Fibroblast of skin of right biceps (primary cell): ENCODE measurements around the gene VAMP4.
"Not testable (repeated sequence)": the region's sequence is repeated elsewhere in the genome, so short reads cannot be mapped to it uniquely, and the experiment has no call there.

Source experiments
- DNase-seq: peaks from one replicate; pipeline ENCODE4 v3.0.0-alpha.2; 2013

VAMP4 gene

DNA sequence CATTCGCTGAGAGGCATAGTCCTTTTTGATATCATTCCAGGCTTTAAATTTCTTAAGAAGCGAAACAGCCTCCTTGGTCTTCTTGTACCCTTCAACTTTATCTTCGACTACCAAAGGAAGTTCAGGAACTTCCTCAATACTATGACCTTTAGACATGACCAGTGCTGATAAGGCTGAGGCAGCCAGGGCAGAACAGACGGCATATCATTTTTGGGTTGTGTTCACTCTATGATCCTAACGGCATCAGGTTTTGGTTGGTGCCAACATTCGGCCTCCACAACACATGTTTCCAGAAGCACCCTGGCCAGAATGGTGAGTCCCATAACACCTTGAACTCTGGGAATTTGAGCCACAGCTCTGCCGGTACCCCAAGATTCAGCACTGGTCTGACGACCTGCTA lies 58.0 kb downstream of the VAMP4 start:
- DNase-seq = no peak

DNA sequence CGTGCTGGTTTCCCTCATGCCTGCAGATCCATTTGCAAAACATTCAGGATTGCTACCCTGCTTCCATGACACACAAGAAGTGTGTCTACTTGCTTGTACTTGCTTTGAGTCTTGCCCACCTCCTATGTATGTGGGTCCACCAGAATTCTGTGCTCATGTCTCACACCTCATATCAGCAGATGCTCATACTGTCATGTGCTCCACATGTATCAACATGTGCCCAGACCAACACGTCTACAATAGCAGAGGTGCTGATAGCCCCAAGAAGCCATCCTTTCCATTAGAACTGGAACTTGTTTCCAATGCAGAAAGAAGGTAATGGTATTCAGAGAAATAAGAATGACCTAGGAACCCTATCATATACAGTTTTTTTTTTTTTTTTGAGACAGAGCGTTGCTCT lies 61.5 kb downstream of the VAMP4 start:
- DNase-seq = no peak

DNA sequence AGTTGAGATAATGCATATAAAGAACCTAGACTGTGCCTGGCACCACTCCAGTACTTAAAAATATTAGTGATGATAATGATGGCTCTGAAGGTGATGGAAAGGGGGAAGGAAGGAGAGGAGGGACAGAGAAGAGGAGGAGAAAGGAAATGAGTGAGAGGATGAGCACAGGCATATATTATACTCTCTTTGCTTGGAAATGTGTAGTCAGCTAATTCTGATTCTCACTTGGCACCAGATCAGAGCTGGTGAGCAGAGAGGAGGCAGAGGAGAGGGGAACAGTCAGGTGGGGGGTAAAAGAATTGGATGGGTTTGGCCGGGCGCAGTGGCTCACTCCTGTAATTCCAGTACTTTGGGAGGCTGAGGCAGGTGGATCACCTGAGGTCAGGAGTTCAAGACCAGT lies 65.0 kb downstream of the VAMP4 start:
- no peak for DNase-seq

DNA sequence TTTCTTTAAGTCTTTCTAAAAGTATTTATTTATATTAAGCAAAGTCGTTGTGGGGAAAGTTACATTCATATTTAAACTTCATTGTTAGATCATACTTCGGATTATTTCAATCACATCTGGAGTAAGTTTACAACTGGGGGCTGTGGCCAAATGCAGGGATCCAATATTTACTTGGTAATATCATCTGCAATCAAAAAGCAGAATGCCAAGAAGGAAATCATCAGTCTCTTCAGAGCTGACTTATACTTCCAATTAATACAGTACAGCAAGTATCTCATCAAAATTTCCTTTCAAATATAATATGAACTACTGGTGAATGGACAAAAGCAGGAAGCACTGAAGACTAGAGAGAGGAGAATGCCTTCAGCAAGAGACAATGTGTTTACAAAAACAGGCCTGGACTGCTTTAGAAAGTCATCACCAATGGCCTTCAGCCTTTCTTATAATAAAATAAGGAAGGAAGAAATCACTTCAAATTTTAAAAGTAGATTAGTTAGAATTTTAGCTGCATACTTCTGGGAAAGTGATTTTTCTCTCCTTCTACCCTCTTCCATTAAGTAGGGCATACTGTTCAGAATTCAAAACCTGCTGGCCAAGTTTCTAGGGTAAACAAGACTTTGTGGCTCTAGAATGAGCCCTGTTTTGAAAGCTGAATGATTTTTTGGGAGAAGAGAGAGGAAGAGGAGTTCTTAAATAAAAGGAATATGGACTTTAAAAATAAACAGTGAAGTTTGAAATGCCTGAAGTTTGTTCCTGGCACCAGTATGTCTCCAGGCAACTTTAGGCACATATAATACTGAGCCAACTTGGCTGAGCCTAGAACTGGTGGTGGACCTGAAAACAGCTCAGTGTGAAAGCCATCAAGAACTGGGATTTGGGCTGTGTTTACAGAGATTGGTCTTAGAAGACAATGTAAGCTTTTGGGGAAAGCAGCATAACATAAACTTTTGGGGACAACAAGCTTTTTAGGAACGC lies 67.1 kb downstream of the VAMP4 start:
- no peak for DNase-seq

DNA sequence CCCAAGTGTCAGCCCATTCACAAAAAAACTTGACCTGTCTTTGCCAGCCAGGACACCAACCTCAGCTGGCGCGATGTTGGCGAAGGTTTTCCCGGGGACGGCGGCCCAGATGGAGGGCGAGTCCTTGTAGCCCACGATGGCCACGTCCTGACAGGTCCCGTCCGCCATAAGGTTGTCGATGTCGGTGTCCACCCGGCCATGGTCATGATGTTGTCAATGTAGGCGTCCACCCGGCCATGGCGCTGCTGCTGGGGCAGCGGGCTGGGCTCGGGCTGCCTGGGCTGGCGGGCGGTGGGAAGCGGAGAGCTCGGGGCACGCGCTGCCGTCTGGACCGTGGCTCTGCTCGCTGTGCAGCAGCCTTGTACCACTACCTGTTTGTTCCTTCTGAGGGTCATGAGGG lies 71.1 kb downstream of the VAMP4 start:
- no peak for DNase-seq

DNA sequence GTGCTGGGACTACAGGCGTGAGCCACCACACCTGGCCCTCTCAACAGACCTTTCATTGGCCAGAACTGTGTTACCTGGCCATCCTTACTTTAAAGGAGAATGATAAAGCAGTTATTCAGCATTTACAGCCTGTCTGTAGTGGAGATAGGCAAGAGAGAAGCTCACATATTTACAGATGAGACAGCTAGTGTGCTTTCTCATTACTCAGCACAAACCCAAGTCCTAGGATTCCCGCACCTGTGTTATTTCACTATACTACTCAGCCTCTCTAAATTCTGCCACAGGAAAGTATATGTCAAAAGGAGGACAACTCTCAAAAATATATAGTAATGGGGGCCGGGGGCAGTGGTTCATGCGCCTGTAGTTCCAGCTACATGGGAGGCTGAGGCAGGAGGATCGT lies 73.5 kb downstream of the VAMP4 start:
- DNase-seq = no peak

DNA sequence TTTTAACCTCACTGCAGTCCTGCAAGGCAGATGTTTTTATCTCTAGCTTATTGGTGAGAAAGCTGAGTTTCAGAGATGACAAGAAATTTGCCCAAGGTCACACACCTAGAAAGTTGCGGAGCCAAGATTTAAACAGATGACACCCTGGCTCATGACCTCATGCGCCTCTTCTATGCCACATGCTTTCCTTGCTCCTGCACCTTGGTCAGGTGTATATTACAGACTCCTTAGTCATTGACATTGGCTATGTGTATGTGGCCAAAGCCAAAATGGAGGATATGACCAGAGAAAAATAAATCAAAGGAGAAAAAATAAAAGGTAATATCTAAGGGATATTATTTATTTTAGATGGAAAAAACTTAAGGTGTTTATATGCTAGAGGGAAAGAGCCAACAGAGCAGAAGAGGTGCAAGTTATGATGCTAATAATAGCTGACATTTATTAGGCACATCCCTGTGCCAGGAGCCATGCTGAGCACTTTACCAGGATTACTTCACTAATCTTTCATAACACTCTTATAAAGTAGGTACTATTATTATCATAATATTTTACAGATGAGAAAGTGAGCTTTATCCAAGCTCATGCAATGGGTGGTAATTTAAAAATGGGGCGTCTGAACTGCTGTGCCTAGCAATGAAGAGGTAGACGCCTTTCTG lies 75.6 kb downstream of the VAMP4 start:
- no peak for DNase-seq

DNA sequence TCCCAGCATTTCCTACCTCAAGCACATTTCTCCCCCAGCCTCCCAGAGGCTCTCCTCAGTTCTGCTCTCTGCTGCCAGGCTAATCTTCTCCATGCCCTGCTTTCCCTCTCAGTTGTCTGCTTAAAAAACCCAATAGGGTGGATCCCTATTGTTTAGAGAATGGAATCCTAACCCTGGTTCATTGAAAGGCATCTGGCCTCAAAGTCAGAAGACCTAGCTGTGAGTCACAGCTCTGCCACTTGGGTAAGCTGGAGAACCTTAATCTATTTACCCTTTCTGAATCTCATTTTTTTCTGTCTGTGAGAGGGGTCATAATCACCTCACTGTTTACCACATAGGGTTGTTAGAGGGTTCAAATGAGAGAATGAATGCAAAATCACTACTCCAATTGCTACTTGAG lies 76.9 kb downstream of the VAMP4 start:
- no peak for DNase-seq

DNA sequence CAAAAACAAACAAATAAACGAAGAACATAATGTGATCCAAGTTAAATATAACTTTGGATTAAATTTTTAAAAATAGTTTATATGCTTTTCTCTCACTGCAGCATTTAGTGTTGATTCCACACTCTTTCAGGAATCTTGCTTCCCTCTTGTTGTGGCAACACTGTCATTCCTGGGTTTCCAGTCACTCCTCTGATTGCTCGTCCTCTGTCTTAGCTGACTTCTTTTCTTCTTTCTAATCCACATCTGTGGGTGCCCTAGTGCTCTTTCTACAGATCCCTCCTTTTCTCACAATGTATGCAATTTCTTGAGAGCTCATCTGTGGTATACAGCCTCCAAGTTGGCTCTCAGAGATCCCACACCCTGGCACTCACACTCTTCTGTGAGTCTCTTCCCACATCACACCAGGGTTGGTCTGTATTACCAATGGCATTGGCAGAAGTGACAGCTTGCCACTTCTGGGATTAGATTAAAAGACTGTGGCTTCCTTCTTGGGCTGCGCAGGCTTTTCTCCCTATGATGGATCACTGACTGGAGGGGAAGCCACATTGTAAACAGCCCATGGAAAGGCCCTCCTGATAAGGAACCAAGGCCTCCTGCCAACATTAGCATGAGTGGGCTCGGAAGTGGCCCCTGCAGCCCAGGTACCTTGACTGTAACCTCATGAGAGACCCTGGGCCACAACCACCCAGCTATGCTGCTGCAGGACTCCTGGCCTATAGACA lies 77.8 kb downstream of the VAMP4 start:
- DNase-seq = peak; percentile 5

DNA sequence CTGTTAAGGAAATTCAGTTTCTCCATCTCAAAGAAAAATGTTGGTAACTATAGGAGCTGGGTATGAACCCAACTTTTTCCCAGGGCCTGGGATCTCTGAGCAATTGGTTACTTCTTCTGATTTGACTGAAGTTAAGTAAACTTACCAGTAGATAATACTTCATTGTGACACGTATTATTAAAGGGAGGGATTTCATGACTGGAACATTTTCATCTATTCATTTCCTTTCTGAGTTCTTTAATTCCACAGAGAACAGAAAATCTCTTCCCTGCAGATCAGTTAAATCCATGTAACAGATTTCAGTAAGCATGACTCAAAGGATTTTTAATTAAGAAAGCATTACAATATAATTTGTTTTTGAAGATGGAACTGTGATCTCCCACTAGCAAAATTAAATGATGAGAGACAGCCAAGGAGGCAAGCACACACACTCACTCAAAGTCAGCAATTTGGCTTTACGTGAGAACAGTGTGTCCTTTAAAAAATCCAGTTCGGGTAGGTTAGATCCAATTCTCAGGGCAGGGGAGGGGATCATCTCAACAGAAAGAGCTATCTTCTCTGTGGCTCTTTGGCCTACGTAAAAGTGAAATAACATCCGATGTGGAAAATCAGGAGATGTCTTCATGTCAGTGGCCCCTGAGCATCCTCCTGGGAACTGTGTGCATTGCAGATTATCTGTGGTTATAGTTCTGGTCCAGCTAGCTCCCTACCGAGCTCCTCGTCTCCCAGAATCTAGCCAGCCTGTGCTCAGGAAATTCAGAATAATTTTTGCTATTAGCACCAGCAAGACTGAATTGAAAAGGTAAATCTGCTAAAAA lies 78.6 kb downstream of the VAMP4 start:
- DNase-seq = no peak

DNA sequence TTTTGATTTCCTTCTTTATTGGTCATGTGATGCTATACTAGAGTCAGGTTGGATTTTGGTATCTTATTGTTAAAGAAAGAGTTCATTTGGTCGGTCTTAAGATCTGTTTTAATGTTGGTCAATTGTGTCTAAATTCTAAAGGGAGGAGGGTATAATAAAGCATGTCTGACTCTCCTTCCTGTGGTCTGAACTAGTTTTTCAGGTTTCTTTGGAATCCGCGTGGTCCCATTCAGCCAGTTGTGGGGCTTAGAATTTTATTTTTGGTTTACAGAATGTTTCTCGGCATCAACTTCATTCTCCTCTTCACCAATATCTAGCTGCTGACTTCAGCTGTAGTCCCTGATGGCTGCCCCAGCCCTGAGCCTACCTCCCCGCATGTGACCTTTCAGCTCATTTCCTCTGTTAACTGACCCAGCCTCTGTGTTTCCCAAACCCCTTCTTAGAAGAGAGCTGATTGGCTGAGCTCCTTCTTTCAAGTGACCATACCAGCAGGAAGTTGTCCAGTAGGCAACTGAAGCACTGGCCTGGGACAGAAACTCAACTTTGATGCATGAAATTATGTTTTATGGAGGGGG lies 80.7 kb downstream of the VAMP4 start:
- DNase-seq = no peak

DNA sequence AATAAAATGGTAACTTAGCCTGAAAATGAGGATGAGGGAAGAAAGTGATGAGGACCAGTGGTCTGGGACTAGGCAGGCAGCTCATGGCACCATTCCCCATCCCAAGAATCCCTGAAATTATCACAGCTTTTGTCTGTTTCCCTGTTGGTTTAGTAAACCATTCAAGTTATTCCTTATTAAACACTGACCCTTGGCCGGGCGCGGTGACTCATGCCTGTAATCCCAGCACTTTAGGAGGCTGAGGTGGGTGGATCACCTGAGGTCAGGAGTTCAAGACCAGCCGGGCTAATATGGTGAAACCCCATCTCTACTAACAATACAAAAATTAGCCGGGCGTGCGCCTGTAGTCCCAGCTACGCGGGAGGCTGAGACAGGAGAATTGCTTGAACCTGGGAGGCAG lies 85.7 kb downstream of the VAMP4 start:
- DNase-seq = not testable (repeated sequence)

DNA sequence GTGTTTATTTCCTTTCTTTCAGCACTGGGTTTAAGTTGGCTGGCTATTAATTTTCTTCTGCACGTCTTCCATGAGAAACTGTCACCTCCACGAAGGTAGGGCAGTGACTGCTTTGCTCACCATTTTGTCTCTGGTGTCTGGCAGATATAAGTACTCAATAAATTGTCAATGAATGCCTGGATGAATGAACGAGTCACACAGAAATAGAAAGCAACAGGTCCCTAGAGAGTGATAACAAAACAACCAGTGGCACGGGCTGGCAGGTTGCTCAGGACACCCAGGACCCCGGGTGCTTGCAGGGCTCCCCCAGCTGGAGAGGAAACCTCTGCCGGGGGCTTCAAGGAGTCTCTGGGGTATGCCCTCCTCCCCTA lies 86.1 kb downstream of the VAMP4 start:
- DNase-seq = no peak

DNA sequence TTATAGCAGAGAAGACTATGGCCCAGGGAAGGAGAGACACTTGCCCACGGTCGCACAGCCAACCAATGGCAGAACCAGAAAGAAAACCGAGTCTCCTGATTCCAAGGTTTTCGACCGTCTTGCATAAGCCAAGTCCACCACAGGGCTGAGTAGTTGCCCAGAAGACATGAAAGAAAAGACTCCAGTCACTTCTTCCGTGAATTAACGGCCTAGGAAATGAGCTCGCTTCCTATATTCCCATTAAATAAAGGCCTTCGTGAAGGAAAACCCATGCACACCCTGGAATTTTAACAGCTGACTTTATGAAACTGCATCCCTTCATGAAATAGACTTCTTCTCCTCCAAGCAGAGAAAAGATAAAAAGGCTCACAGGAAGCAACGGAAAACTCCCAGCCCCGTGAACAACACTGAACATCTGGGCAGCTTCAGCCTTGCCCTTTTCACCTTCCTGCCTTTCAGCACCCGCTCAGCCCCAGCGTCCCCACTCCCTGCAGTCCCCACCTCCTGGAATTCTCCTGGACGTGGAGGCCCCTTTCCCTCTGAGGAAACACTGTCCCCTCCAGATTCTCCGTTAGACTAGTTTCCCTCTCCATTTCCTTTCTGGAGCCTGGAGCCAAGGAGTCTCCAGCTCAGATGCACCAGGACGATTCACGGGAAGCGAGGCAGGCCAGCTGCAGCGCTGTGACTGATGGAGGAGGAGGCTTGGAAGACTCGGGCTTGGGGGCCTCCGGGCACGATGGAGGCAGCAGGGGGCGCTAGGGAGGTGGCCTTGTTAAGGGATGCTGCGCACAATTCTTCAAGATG lies 86.7 kb downstream of the VAMP4 start:
- DNase-seq = peak; percentile 72

DNA sequence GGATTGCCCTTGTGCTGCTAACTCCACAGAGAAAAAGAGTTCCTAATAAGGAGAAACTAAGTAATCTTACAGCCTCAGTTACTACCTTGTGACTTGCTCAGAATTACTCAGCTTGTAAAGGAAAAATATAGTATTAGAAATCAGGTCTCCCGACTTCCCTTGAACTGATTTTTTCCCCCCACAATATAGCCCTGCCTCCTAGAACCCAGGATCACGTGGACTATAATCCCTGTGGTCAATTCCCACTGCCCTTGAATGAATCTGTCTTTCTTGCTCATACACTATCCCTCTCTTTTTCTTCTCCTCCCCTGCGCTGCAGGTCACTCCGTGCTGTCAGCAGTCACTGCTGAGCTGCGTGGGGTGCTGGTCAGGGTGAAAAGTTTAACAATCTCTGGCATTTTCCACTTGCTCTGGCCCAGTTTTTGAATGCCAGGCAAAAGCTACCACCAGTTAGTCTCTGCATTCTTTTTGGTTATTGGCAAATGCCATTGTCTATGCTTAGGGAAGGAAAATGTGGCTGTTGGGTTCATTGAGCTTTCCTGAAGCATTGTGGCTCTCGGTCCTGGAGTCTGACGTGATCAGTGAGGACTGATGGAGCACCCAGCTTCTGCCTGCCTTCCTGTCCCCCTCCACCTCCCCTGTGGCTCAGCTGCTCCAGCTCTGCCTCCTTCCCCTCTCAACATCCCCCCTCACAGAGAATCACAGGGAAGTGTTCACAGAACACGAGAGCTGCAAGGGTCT lies 87.5 kb downstream of the VAMP4 start:
- peak; percentile 52 for DNase-seq

DNA sequence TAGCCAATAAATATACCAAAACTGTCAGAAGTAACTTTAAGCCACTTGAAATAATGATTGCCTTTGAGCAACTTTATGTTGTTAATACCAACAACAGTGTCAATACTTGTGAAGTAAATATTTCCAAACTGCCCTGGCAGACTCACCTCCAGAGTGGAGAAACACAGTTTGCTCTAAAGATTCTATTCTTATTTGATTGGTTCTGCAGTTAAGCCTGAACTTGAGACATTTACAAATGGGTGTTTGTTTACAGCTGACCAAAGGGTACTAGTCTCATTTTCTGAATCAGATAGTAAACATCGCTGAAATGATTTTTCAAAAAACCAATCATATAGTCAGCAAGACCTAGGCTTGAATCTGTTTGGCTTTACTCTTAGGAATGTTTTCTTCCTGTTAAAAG lies 88.1 kb downstream of the VAMP4 start:
- no peak for DNase-seq

DNA sequence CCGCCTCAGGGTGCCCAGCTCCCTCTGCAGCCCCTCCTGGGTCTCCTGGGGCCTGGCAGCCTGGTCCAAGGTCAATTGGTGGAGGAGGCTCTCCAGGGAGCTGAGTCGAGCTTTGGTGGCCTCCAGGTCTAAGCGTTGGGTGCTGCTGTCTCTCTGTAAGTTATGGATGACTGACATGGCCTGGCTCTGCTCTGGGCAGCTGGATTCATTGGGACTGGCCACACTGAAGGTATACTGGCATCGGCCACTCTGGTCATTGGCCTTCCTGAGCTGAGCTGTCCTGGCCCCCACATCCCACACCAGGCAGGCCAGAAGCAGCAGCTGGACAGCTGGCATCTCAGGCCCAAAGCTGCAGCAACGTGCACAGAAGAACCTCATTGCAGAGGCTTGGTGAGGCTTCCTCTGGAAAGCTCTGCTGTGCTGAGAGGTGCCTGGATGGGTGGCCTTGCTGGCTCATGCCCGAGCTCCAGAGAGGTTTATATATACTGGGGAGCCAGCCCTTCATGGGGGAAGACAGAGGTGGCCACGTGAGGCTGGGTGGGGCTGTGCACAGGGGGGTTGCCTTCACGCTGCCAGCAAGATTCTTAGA lies 89.5 kb downstream of the VAMP4 start, which contains the start of gene MYOC:
Gene MYOC, minus strand, starts transcription at position 455 of the 589 bp plus-strand sequence. Its CDS starts 77 bp downstream, at position 378.
- no peak for DNase-seq
